GM21515 (cell line): ENCODE data around the gene CERS6.
A peak's percentile ranks its signal among the peaks of the same experiment; 100 is the strongest.

ENCODE experiments used
- ATAC-seq: cut with Tn5 transposase; IDR thresholded peaks from one replicate; pipeline ENCODE4 v1.9.1; 2021; ENCODE audit not compliant: unreplicated experiment

Gene CERS6

DNA sequence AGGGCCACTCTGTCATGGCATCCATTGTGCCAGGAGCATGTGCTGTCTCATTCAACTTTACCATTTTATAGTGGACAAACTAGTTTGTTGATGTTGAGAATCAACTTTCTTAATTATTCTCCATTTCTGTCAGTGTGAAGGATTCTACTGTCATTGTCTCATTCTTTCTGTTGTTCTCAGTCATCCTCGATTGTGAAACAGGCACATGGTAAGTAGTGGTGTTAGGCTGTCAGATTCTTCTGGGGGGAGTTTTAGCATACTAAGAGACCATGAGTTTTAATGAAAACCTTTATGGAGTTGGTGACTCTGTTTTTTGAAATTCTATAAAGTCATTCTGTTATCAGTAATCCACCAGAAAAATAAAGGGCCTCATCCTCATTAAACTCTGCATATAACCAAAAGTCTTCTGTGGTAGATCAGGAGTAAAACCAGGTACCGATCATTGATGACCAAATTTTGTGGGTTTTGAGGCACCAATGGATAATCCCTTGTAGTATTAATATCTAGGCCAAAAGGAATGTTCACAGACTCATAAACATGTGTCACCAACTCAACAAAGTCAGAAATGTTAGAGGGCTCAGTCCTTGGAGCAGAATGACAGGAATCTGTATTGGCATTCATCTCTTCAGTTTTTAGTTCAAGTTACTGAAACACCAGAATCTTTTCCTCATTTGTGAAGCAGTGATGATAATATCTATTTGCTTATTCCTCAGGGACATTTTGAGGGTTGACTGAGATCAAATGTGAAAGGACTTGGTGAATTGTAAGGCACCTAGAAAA is 73.2 kb downstream of the CERS6 start:
- ATAC-seq, result no peak

DNA sequence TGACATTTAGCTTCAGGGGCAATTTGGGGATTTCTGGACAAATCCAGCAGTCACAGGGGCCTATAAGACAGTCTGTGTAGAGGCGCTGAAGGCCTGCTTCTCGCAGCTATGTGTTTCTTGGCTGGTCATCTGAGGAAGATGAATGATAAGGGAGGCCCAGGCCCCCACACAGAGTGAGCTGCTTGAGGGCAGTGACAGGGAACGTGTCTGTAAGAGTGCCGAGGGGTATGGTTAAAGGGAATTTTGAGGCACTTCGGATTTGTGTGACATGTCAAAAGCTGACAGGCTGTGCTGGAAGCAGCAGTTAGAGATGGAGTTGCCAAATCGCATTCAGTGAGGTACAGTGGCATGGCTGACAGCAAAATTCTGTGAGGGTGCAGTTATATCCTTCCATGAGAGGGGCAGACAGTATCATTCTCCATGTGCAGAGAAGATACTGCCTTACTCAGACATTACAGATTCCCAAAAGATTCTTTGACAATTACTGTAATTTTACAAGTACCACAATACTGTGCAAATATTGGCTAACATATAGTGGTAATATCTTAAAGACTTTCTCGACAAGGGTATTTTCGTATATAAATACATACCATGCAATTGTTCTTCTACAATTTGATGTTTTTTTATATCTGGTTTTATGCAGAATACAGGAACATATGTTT is 74.0 kb downstream of the CERS6 start:
- ATAC-seq, result no peak

GRCh38 chr2:168530982-168531622 is 75.0 kb downstream of the CERS6 start:
- peak; percentile 43 for ATAC-seq

DNA sequence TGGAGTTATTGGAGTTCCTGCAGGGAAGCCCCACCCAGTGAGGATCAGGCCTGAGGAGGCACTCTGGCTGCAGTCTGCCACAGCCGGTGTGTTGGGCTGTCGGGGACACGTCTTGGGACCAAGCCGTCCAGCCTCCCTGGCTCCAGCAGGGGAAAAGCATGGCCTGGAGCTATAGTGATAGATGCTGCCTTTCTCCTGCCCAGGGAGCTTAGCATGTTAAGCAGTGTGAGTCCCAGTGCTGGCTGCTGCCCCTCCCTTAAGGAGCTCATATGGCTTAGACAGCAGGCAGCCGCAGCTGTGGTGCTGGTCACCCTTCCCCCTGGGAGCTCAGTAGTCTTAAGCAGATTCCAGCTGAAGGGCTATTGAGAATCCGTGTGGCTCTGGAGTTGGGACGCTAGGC is 78.9 kb downstream of the CERS6 start:
- no peak for ATAC-seq

GRCh38 chr2:168536925-168537466 is 80.9 kb downstream of the CERS6 start:
- ATAC-seq, result no peak

GRCh38 chr2:168538133-168538532 is 82.1 kb downstream of the CERS6 start:
- ATAC-seq, result no peak

DNA sequence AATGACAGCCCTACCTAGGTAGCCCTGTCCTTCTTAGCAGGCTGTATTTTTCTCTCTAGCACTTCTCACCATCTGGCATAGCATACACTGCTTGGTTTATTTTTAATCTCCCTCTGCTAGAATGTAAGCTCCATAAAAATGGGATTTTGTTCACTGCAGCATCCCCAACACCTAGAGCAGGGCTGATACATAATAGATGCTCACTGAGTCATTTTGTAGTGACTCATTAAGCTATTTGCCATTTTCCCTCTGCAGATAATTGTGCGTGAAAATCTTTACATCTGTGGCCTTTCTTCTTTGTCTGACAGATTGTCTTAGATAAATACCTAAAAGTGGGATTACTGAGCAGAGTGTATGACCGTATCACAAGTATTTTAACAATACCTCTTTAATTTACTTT is 82.5 kb downstream of the CERS6 start:
- no peak for ATAC-seq

DNA sequence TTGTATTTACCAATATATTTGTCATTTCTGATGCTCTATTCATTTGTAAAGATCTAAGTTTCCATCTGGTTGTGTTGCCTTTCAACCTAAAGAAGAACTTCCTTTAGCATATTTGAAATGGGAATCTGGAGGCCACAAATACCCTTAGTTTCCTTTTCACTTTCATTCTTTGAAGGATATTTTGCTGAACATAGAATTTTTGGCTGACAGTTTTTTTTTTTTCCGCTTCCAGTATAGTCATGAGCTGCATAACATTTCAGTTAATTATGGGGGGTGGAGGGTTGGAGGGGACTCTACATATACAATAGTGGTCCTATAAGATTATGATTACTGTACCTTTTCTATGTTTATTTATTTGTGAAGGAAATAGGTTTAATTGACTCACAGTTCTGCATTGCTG is 83.9 kb downstream of the CERS6 start:
- no peak for ATAC-seq

DNA sequence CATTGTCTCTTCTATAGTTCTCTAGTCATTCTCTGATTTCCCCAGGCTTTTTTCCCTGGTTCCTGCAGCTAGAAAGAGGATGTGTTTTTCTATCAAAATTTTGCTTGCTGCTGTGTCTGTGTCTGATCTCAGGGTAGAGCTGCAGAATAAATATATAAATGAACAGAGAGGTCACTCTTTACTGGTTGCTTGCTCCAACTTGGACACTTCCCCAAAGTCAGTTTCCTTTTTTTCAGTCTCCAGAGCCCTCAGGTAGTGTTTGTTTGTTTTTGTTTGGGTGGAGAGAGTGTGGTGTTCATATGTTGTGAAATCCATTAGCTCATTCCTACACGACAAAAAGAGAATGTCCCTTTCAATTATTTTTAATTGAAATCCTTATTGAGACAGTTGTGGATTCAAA is 85.8 kb downstream of the CERS6 start:
- ATAC-seq, result no peak

DNA sequence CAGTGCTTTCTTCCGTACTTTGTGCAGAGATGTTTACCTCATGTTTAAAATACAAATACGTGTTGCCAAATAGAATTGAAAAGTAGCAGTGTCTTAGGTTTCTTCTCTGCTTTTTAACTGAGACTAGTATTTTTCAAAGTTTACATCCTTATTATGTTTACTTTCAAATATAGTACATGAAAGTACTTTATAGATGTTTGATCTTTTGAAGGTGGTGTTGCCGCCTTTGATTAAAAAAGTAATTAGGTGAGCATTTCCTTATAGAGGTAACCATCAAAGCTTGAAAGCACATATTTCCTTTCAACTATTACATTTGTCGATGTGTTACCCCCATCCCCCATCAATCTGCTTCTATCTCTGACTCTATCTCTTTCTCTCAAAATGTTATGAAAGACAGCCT is 87.0 kb downstream of the CERS6 start:
- no peak for ATAC-seq

GRCh38 chr2:168543935-168544334 is 87.9 kb downstream of the CERS6 start:
- no peak for ATAC-seq

DNA sequence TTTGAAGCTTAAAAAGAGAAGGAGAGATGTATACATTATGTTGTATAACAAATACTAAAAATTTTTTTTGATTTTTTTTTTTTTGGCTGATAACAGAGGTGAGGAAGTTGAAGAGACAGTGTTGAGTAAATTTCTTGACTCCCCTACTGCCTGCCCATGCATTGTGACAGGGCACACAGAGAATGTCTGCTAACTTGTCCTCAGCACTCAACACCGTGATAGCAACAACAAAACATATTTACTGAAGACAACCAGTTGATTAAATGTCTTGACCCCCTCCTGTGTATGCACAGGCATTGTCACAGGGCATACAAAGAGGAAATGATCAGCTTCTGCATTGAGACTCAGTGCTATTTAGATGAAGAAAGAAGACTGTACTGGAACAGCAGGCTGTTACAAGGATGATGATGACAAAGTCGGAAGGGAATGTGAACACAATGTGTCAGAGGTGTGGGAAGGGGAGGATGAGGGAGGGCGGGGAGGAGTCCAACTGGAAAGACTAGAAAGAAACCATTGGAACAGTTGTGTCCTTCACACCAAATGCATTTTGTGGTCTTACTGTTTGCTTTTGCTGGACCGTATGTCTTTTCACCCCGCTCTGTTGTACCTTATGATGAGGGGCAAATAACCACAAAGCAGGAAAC is 89.5 kb downstream of the CERS6 start:
- ATAC-seq, result no peak

DNA sequence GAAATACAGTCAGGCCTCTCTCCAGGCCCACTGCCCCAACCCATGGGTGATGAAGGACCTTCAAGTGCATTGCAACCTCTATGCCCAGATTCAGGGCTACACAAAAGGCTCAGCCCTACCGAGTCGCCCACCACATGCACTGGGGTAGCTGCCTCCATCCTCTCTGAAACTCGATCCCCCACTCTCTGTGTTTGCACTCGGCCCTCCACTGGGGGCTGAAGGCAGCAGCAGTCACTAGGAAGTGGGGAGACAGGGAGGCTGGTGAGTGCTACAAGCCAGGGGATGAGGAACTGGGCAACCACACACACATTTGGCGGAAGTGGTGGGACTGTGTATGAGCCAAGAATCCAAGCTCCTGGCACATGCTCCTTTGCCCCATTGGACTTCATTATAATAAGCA is 94.6 kb downstream of the CERS6 start:
- no peak for ATAC-seq

DNA sequence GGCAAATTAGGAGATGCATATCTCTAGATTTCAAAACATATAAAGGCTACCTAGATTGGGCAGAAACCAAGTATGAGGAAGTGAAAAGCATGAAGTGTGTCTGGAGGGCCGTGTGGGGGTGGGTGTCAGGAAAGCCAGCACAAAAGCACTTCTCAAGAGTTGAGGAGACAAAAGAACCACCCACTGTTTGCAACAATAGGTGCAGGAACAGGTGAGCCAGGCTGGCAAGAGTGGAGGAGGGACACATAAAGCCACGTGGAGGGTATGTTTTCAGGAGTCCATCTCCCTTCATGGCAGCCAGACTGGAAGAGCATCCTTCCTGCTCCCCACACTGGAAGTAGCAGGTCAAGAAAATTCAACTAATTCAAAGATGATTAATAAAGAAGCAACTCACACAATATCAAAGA is 96.4 kb downstream of the CERS6 start:
- ATAC-seq, result peak; percentile 98

GRCh38 chr2:168555283-168555682 is 99.2 kb downstream of the CERS6 start:
- no peak for ATAC-seq

DNA sequence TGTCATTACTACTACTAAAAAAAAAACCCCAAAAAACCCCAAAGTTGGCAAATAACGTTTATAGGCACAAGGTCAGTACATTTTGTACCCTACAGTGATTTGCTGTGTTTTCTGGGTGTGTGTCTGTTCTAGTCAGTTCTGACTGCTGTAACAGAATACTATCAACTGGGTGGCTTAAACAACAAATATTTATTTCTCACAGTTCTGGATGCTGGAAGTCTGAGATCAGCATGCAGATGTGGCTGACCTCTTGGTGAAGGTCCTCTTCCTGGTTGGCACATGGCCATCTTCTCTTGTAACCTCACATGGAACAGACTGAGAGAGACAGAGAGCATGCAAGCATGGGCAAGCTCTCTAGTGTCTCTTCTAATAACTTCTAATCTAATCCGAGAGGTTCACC is 103.1 kb downstream of the CERS6 start:
- no peak for ATAC-seq

DNA sequence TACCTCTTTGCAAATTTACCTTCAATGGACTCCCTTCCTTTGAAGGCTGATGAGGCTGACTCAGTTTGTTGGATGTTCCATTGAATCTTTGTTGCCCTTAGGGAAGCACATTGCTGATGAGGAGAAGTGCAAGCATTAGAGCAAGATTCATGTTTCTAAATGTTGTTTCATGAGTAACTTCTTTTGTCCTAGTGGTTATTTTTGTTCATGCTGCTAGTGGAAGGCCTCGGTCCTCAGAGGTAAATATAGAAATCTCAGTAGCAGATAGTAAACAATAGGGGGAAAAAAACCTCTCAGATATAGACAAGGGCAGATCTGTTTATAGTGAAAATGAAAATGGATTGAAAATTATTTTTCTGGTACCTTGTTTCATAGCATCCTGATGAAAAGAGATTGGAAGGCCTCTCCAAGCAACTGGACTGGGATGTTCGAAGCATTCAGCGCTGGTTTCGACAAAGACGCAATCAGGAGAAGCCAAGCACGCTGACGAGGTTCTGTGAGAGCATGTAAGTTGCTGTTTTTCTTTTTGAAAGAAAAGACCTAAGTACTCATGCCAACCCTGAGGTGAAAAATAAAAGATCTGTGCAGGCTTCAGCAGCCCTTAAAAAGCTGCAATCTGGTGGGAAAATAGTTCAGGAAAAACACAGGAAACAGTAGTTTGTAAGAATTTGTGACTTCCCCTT is 104.9 kb downstream of the CERS6 start:
- peak; percentile 63 for ATAC-seq

- no peak for ATAC-seq
These were observed 105.9 kb downstream of the CERS6 start for GRCh38 chr2:168561991-168562390.

DNA sequence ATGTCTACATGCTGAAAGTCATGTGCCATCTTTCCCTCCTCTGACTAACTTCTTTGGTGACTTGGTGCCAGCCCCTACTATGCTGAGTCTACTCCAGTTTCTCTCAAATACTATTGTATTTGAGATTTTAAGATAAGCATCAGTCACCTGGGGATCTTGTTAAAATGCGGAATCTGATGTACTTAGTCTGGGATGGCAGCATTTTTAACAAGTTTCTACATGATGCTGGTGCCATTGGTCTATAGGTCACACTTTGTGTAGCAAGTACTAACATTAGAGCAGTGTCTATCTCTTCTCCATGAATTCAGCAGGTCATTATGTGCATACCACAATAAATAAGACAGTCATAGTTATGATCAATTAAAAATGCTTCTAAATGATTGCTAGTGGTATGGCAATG is 106.9 kb downstream of the CERS6 start:
- no peak for ATAC-seq

GRCh38 chr2:168564641-168565040 is 108.6 kb downstream of the CERS6 start:
- no peak for ATAC-seq

DNA sequence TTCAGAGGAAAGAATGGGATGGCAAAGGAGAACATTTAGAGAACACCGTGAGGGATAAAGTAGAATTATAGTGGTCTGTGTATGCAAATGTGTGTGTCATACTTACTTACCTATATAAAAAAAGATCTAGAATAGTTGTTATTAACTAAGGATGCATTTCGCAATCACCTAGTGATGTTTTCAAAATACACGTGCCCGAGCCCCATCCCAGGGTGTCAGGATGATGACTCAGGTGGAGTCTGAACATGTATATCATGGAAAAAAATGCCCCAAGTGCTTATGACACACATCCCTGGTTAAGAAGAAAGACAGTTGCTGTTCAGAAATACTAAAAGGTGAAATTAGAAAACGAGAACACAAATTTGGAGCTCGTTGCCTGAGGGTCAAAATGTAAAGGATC is 109.0 kb downstream of the CERS6 start:
- ATAC-seq, result no peak
